Lower leg skin (tissue), 3 donors: ENCODE data around the gene STAM2.

Experiments used
- POLR2A ChIP-seq, 2 donors: fragments of 450-650 bp; IDR thresholded peaks; one replicate each; pipeline ENCODE4 v1.6.1; 2016 to 2017; ENCODE audit warnings: antibody characterized with exemption in 2 of 2, mild to moderate bottlenecking in 1 of 2, moderate library complexity in 1 of 2
- TF ChIP-seq, protein P1 (sequence below), 3 donors: fragments of 450-650 bp; IDR thresholded peaks; one replicate each; pipeline ENCODE4 v1.5.1; 2016; ENCODE audit warnings: antibody characterized with exemption in 3 of 3, mild to moderate bottlenecking in 3 of 3, moderate library complexity in 2 of 3

GRCh38 chr2:152223977-152224376, 48.4 kb upstream of the STAM2 start:
- no peak for TF ChIP-seq POLR2A (IDR thresholded peaks at IDR 0.05)
- TF ChIP-seq, protein P1, sequence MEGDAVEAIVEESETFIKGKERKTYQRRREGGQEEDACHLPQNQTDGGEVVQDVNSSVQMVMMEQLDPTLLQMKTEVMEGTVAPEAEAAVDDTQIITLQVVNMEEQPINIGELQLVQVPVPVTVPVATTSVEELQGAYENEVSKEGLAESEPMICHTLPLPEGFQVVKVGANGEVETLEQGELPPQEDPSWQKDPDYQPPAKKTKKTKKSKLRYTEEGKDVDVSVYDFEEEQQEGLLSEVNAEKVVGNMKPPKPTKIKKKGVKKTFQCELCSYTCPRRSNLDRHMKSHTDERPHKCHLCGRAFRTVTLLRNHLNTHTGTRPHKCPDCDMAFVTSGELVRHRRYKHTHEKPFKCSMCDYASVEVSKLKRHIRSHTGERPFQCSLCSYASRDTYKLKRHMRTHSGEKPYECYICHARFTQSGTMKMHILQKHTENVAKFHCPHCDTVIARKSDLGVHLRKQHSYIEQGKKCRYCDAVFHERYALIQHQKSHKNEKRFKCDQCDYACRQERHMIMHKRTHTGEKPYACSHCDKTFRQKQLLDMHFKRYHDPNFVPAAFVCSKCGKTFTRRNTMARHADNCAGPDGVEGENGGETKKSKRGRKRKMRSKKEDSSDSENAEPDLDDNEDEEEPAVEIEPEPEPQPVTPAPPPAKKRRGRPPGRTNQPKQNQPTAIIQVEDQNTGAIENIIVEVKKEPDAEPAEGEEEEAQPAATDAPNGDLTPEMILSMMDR (IDR thresholded peaks at IDR 0.05), result no peak
